HepG2 (cell line): ENCODE measurements around the gene CHID1. TPM values are rescaled to one million over a fixed set of nuclear protein-coding genes. Genes with fewer than 3 reads are reported as not detected.

ENCODE experiments used
- ATF2 ChIP-seq: sonication (generic); formaldehyde crosslinking; IDR thresholded peaks from 2 replicates; pipeline ENCODE4 v1.4.0; 2020; ENCODE audit warnings: missing genetic modification reagents
- E2F5 ChIP-seq: sonication (generic); formaldehyde crosslinking; conservative IDR thresholded peaks from 2 replicates; pipeline ENCODE4 v1.4.0; 2020; ENCODE audit warnings: missing genetic modification reagents
- FOXJ3 ChIP-seq: sonication (generic); formaldehyde crosslinking; IDR thresholded peaks from 2 replicates; pipeline ENCODE4 v1.4.0; 2020; ENCODE audit warnings: missing genetic modification reagents, mild to moderate bottlenecking, borderline replicate concordance
- PCBP1 ChIP-seq: fragments of 200-400 bp; formaldehyde crosslinking; IDR thresholded peaks from 2 replicates; pipeline ENCODE4 v1.6.1; 2017; ENCODE audit warnings: mild to moderate bottlenecking, low read depth, low read length, borderline replicate concordance
- SP2 ChIP-seq: sonication (generic); formaldehyde crosslinking; IDR thresholded peaks from 2 replicates; pipeline ENCODE4 v1.5.1; 2020; ENCODE audit warnings: mild to moderate bottlenecking, missing genetic modification reagents
- SP4 ChIP-seq: sonication (generic); formaldehyde crosslinking; IDR thresholded peaks from 2 replicates; pipeline ENCODE4 v1.8.1; 2023; ENCODE audit warnings: mild to moderate bottlenecking, missing genetic modification reagents
- SPEN ChIP-seq: sonication (generic); formaldehyde crosslinking; IDR thresholded peaks from 2 replicates; pipeline ENCODE4 v1.5.1; 2020; ENCODE audit warnings: low read depth, mild to moderate bottlenecking, missing genetic modification reagents
- ZFP36L1 ChIP-seq: sonication (generic); formaldehyde crosslinking; IDR thresholded peaks from 2 replicates; pipeline ENCODE4 v1.8.0; 2022; ENCODE audit warnings: mild to moderate bottlenecking, missing genetic modification reagents, moderate library complexity
- ZNF274 ChIP-seq: sonication (generic); formaldehyde crosslinking; IDR thresholded peaks from 2 replicates; pipeline ENCODE4 v1.5.1; 2020; ENCODE audit warnings: mild to moderate bottlenecking, missing genetic modification reagents
- ZNF3 ChIP-seq: IDR thresholded peaks from 2 replicates; pipeline ENCODE4 v1.7.0; 2017; ENCODE audit warnings: inconsistent platforms
- ZNF557 ChIP-seq: sonication (generic); formaldehyde crosslinking; IDR thresholded peaks from 2 replicates; pipeline ENCODE4 v1.4.0; 2020; ENCODE audit warnings: missing genetic modification reagents
- ZNF747 ChIP-seq: sonication (generic); formaldehyde crosslinking; IDR thresholded peaks from 2 replicates; pipeline ENCODE4 v1.8.1; 2023; ENCODE audit warnings: missing genetic modification reagents, mild to moderate bottlenecking, borderline replicate concordance
- ZNF749 ChIP-seq: sonication (generic); formaldehyde crosslinking; IDR thresholded peaks from 2 replicates; pipeline ENCODE4 v1.8.0; 2022; ENCODE audit warnings: mild to moderate bottlenecking, missing genetic modification reagents, moderate library complexity, borderline replicate concordance
- ZNF768 ChIP-seq: sonication (generic); formaldehyde crosslinking; IDR thresholded peaks from 2 replicates; pipeline ENCODE4 v1.4.0; 2020; ENCODE audit warnings: missing genetic modification reagents
- polyA plus RNA-seq, 8 experiments: library from polyadenylated mRNA; depleted of rRNA in 3 of 8; stranded (reverse) in 7 of 8; unstranded in 1 of 8; fragments of >200 nt; fragmentation: Illumina TruSeq in 4 of 8; extraction: Trizol in 4 of 8; gene quantifications; 2 replicates each; pipeline versions ENCODE4 v1.2.1 to v1.2.3, GENCODE V29; 2011 to 2016; ENCODE audit warnings: low read depth in 4 of 8, missing spikeins in 1 of 8, mixed read lengths in 1 of 8; ENCODE audit not compliant: insufficient read depth in 1 of 8
- total RNA-seq, 5 experiments: library from RNA; depleted of rRNA; stranded (reverse); fragments of >200 nt; fragmentation: Illumina TruSeq; extraction: Trizol; gene quantifications; 2 replicates each; pipeline ENCODE4 v1.2.3, GENCODE V29; 2016; ENCODE audit warnings: low read depth in 1 of 5
- TF ChIP-seq, protein P1 (sequence below): sonication (generic); formaldehyde crosslinking; IDR thresholded peaks from 2 replicates; pipeline ENCODE4 v1.4.0; 2020; ENCODE audit warnings: missing genetic modification reagents, borderline replicate concordance
- TF ChIP-seq, protein P2 (sequence below): IDR thresholded peaks from 2 replicates; pipeline ENCODE4 v1.6.1; 2012; ENCODE audit warnings: low read depth, low read length, improper control_type of control experiment
- TF ChIP-seq, protein P3 (sequence below): sonication (generic); formaldehyde crosslinking; IDR thresholded peaks from 2 replicates; pipeline ENCODE4 v1.4.0; 2020; ENCODE audit warnings: mild to moderate bottlenecking, missing genetic modification reagents

Gene CHID1
- total and polyA plus RNA-seq, 2 of the 13 experiments (the other 11 are each of a cell fraction or from before 2014, with no cell fraction given): 65.1 to 93.6 TPM

- TF ChIP-seq, protein P1, sequence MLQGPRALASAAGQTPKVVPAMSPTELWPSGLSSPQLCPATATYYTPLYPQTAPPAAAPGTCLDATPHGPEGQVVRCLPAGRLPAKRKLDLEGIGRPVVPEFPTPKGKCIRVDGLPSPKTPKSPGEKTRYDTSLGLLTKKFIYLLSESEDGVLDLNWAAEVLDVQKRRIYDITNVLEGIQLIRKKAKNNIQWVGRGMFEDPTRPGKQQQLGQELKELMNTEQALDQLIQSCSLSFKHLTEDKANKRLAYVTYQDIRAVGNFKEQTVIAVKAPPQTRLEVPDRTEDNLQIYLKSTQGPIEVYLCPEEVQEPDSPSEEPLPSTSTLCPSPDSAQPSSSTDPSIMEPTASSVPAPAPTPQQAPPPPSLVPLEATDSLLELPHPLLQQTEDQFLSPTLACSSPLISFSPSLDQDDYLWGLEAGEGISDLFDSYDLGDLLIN (CRISPR knock-in tag): no peak
- no peak for TF ChIP-seq E2F5 (CRISPR knock-in tag)
- no peak for TF ChIP-seq ZNF3 (CRISPR knock-in tag)
- TF ChIP-seq, protein P2, sequence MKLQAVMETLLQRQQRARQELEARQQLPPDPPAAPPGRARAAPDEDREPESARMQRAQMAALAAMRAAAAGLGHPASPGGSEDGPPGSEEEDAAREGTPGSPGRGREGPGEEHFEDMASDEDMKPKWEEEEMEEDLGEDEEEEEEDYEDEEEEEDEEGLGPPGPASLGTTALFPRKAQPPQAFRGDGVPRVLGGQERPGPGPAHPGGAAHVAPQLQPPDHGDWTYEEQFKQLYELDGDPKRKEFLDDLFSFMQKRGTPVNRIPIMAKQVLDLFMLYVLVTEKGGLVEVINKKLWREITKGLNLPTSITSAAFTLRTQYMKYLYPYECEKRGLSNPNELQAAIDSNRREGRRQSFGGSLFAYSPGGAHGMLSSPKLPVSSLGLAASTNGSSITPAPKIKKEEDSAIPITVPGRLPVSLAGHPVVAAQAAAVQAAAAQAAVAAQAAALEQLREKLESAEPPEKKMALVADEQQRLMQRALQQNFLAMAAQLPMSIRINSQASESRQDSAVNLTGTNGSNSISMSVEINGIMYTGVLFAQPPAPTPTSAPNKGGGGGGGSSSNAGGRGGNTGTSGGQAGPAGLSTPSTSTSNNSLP: no peak
- TF ChIP-seq PCBP1: no peak
- no peak for TF ChIP-seq ATF2 (CRISPR knock-in tag)
- TF ChIP-seq ZNF768 (CRISPR knock-in tag): no peak
- no peak for TF ChIP-seq ZNF557 (CRISPR knock-in tag)
- TF ChIP-seq ZNF747 (CRISPR knock-in tag): peak; percentile 26; the same call in 1 of the 2 replicates
- TF ChIP-seq ZNF274: peak; percentile 62; the same call in 1 of the 2 replicates
- TF ChIP-seq ZNF749 (CRISPR knock-in tag): 0 out of 2 replicates have a peak, but pooled peaks have one; percentile 67
- TF ChIP-seq ZFP36L1 (CRISPR knock-in tag): peak; percentile 55; the same call in 1 of the 2 replicates
- TF ChIP-seq SPEN (CRISPR knock-in tag): peak; percentile 85
- TF ChIP-seq, protein P3, sequence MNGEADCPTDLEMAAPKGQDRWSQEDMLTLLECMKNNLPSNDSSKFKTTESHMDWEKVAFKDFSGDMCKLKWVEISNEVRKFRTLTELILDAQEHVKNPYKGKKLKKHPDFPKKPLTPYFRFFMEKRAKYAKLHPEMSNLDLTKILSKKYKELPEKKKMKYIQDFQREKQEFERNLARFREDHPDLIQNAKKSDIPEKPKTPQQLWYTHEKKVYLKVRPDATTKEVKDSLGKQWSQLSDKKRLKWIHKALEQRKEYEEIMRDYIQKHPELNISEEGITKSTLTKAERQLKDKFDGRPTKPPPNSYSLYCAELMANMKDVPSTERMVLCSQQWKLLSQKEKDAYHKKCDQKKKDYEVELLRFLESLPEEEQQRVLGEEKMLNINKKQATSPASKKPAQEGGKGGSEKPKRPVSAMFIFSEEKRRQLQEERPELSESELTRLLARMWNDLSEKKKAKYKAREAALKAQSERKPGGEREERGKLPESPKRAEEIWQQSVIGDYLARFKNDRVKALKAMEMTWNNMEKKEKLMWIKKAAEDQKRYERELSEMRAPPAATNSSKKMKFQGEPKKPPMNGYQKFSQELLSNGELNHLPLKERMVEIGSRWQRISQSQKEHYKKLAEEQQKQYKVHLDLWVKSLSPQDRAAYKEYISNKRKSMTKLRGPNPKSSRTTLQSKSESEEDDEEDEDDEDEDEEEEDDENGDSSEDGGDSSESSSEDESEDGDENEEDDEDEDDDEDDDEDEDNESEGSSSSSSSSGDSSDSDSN (CRISPR knock-in tag): peak; percentile 15; the same call in 1 of the 2 replicates
- no peak for TF ChIP-seq FOXJ3 (CRISPR knock-in tag)
- TF ChIP-seq SP2: peak; percentile 89
- TF ChIP-seq SP4: peak; percentile 47; the same call in 1 of the 2 replicates
Observed at GRCh38 chr11:910589-911030, at the start of gene CHID1 (continued).
